ENCODE data around the gene KIFAP3. TPM values are rescaled to one million over a fixed set of nuclear protein-coding genes. Genes with fewer than 3 reads are reported as not detected.

The KIFAP3 gene
- total RNA-seq, 2 donors from 2014 or later: 12.7 to 21.9 TPM

GRCh38 chr1:169893645-169894423 lies 180.7 kb downstream of the KIFAP3 start, which contains the start of gene SCYL3:
Gene SCYL3 (minus strand): TSS chr1:169893896. CDS start chr1:169888840, 5,056 bp downstream.
- no peaks in the 10 kb centered on the region for H3K9me3 ChIP-seq (ENCODE audit: control insufficient read depth, low read length, poor library complexity, severe bottlenecking)
- Mint-ChIP-seq H3K4me1 (peaks cover 42% of the 10 kb centered on the region), H3K4me3 (peak within 1 kb of the TSS; percentile 92), H3K27me3 (peaks cover 17% of the 10 kb centered on the region), H3K27ac (peak within 1 kb of the TSS; percentile 100), H3K36me3 (ENCODE audit: low read depth) (peaks cover 2% of the 10 kb centered on the region)
- DNase-seq: peak; percentile 78 to 82 (median 80)
- ATAC-seq: peak; percentile 88

GRCh38 chr1:169892927-169893644 lies 181.4 kb downstream of the KIFAP3 start:
- H3K4me3 Mint-ChIP-seq: peak overlapping the region; percentile 92
- DNase-seq: peak in 1 of 3 donors; percentile 17
- H3K27ac Mint-ChIP-seq: peak overlapping the region; percentile 100
- peaks cover 45% of the 10 kb centered on the region for H3K4me1 Mint-ChIP-seq
- ATAC-seq: no peak
- no peaks in the 10 kb centered on the region for H3K9me3 ChIP-seq (ENCODE audit: control insufficient read depth, low read length, poor library complexity, severe bottlenecking)
- H3K27me3 Mint-ChIP-seq: peaks cover 12% of the 10 kb centered on the region
- peaks cover 2% of the 10 kb centered on the region for H3K36me3 Mint-ChIP-seq (ENCODE audit: low read depth)

- Mint-ChIP-seq H3K4me3 (peak overlapping the region; percentile 92), H3K27ac (peak overlapping the region; percentile 100), H3K36me3 (ENCODE audit: low read depth) (peaks cover 2% of the 10 kb centered on the region), H3K27me3 (peaks cover 8% of the 10 kb centered on the region), H3K4me1 (peaks cover 43% of the 10 kb centered on the region)
- DNase-seq: no peak
- no peaks in the 10 kb centered on the region for H3K9me3 ChIP-seq (ENCODE audit: control insufficient read depth, low read length, poor library complexity, severe bottlenecking)
- no peak for ATAC-seq
These were observed 182.1 kb downstream of the KIFAP3 start for GRCh38 chr1:169892176-169892926.

DNA sequence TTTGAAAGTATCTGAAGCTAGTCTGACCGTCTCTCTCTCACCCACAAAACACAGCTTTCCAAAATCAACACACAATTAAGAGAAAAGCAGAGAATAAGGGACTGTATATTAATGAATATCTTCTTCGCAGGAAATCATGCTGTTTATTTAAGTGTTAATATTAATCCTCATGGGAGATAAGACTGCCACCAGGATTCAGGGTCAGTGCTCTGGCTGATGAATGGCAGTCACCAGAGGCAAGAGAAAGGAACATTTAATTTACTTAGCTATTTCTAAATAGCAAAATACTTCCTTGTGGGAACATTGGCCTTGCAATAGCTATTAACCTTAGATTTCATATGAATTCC lies 183.0 kb downstream of the KIFAP3 start:
- ATAC-seq: no peak
- Mint-ChIP-seq H3K4me3 (peak overlapping the region; percentile 83), H3K36me3 (ENCODE audit: low read depth) (no peaks in the 10 kb centered on the region), H3K4me1 (peaks cover 42% of the 10 kb centered on the region), H3K27me3 (peaks cover 4% of the 10 kb centered on the region), H3K27ac (peak overlapping the region; percentile 100)
- H3K9me3 ChIP-seq (ENCODE audit: control insufficient read depth, low read length, poor library complexity, severe bottlenecking): no peaks in the 10 kb centered on the region
- DNase-seq: no peak

- H3K27me3 Mint-ChIP-seq: no peaks in the 10 kb centered on the region
- ATAC-seq (peak; percentile 41), DNase-seq (peak in 1 of 3 donors; percentile 18)
- peak overlapping the region; percentile 83 for H3K4me3 Mint-ChIP-seq
- peak overlapping the region; percentile 100 for H3K27ac Mint-ChIP-seq
- no peaks in the 10 kb centered on the region for H3K9me3 ChIP-seq (ENCODE audit: control insufficient read depth, low read length, poor library complexity, severe bottlenecking)
- H3K36me3 Mint-ChIP-seq (ENCODE audit: low read depth): no peaks in the 10 kb centered on the region
- peaks cover 43% of the 10 kb centered on the region for H3K4me1 Mint-ChIP-seq
These were observed 183.5 kb downstream of the KIFAP3 start for GRCh38 chr1:169890761-169891538.

DNA sequence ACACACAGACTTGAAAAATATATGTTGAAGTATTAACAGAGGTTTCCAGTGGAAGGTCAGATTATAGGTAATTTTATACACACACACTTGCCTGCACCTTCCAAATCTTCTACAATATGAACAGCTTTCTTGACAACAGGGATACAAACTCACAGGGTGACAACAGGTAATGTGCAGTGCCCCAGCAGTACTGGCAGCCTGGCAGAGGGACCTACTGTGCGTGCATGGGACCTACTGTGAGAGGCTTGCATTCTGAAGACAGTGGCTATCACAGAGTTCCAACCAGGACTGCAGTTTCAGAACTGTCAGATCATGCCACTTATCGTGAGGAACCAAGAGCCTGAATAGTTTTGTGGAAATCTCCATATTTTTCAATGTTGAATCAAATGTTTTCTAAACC lies 184.6 kb downstream of the KIFAP3 start:
- DNase-seq (no peak), ATAC-seq (no peak)
- H3K27me3 Mint-ChIP-seq: no peaks in the 10 kb centered on the region
- H3K36me3 Mint-ChIP-seq (ENCODE audit: low read depth): no peaks in the 10 kb centered on the region
- H3K27ac Mint-ChIP-seq: peak overlapping the region; percentile 100
- no peak overlapping the region for H3K4me3 Mint-ChIP-seq
- H3K4me1 Mint-ChIP-seq: peaks cover 46% of the 10 kb centered on the region
- H3K9me3 ChIP-seq (ENCODE audit: control insufficient read depth, low read length, poor library complexity, severe bottlenecking): no peaks in the 10 kb centered on the region

DNA sequence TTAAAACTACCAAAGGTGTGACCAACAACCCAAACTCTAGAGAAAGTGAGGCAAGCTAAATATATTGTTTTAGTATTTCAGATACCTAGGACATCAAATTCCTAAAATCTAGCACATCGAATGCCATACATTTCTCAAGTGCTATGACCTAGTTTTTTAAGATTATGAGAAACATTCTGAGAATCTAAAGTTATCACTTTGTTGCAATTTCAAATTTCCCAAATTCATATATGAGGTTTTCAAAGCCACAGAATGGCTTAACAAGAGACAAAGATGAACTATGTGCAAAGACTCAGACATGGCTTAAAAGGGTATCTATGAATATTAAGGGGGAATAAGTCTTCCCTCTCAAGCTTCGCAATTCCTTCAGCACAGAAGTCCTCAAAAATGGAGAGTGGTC lies 187.6 kb downstream of the KIFAP3 start:
- no peaks in the 10 kb centered on the region for H3K9me3 ChIP-seq (ENCODE audit: control insufficient read depth, low read length, poor library complexity, severe bottlenecking)
- Mint-ChIP-seq H3K27ac (no peak overlapping the region), H3K36me3 (ENCODE audit: low read depth) (peaks cover 3% of the 10 kb centered on the region), H3K27me3 (no peaks in the 10 kb centered on the region), H3K4me1 (peaks cover 32% of the 10 kb centered on the region), H3K4me3 (no peak overlapping the region)
- DNase-seq: no peak
- no peak for ATAC-seq

GRCh38 chr1:169886422-169886821 lies 188.1 kb downstream of the KIFAP3 start:
- H3K9me3 ChIP-seq (ENCODE audit: control insufficient read depth, low read length, poor library complexity, severe bottlenecking): no peaks in the 10 kb centered on the region
- ATAC-seq: no peak
- H3K27ac Mint-ChIP-seq: no peak overlapping the region
- DNase-seq: no peak
- H3K4me1 Mint-ChIP-seq: peaks cover 32% of the 10 kb centered on the region
- H3K4me3 Mint-ChIP-seq: no peak overlapping the region
- peaks cover 4% of the 10 kb centered on the region for H3K36me3 Mint-ChIP-seq (ENCODE audit: low read depth)
- no peaks in the 10 kb centered on the region for H3K27me3 Mint-ChIP-seq

- DNase-seq (no peak), ATAC-seq (no peak)
- Mint-ChIP-seq H3K36me3 (ENCODE audit: low read depth) (peaks cover 5% of the 10 kb centered on the region), H3K4me3 (no peak overlapping the region), H3K27ac (peak overlapping the region; percentile 16), H3K27me3 (no peaks in the 10 kb centered on the region), H3K4me1 (peaks cover 22% of the 10 kb centered on the region)
- no peaks in the 10 kb centered on the region for H3K9me3 ChIP-seq (ENCODE audit: control insufficient read depth, low read length, poor library complexity, severe bottlenecking)
These were observed 189.3 kb downstream of the KIFAP3 start for GRCh38 chr1:169885207-169885606.

GRCh38 chr1:169884634-169885033 lies 189.9 kb downstream of the KIFAP3 start:
- no peak for ATAC-seq
- Mint-ChIP-seq H3K4me3 (no peak overlapping the region), H3K27ac (no peak overlapping the region), H3K4me1 (peaks cover 19% of the 10 kb centered on the region), H3K27me3 (no peaks in the 10 kb centered on the region), H3K36me3 (ENCODE audit: low read depth) (peaks cover 5% of the 10 kb centered on the region)
- H3K9me3 ChIP-seq (ENCODE audit: control insufficient read depth, low read length, poor library complexity, severe bottlenecking): no peaks in the 10 kb centered on the region
- DNase-seq: no peak

- no peaks in the 10 kb centered on the region for H3K9me3 ChIP-seq (ENCODE audit: control insufficient read depth, low read length, poor library complexity, severe bottlenecking)
- peaks cover 19% of the 10 kb centered on the region for H3K4me1 Mint-ChIP-seq
- H3K36me3 Mint-ChIP-seq (ENCODE audit: low read depth): peaks cover 13% of the 10 kb centered on the region
- no peak for DNase-seq
- no peak overlapping the region for H3K27ac Mint-ChIP-seq
- H3K27me3 Mint-ChIP-seq: no peaks in the 10 kb centered on the region
- H3K4me3 Mint-ChIP-seq: no peak overlapping the region
- ATAC-seq: no peak
These were observed 192.4 kb downstream of the KIFAP3 start for GRCh38 chr1:169882039-169882511.

DNA sequence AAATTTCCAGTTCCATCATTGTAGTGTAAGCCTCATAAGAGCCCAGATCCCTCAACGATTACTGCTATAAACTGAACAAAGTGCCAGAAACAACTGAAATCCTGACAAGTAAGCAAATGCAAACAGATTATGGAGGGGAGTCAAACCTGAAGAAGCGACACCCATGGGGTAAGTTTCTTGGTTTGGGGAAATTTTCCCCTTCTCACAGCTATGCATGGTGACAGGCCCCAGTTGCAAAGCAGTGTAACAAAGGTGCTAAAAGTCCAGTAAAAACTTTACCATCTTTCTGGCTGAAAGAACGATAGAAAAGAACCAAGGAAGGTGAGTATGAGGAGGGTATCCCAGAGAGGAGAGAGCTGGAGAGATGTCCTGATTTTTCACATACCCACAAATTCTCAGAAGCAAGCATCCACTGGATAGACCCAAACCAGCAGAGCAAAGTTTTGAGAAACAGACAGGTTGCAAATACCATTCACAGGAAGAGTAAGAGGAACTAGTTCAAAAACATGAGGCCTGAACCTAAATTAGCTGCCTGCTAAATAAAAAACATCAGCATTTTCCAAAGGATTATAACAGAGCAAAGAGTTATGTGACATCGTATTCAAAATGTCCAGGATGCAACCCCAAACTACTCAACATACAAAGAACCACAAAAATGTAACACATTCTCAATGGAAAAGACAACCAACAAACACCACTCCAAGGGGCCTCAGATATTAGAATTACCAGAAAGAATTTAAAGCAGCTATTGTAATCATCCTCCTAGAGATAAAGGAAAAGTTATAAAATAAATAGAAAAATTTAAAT lies 195.3 kb downstream of the KIFAP3 start:
- no peaks in the 10 kb centered on the region for H3K27me3 Mint-ChIP-seq
- H3K4me3 Mint-ChIP-seq: no peak overlapping the region

More for the DNA sequence above, 195.3 kb downstream of the KIFAP3 start:
- ATAC-seq: no peak
- Mint-ChIP-seq H3K4me1 (peaks cover 18% of the 10 kb centered on the region), H3K27ac (peak overlapping the region; percentile 49), H3K36me3 (ENCODE audit: low read depth) (peaks cover 20% of the 10 kb centered on the region)
- no peaks in the 10 kb centered on the region for H3K9me3 ChIP-seq (ENCODE audit: control insufficient read depth, low read length, poor library complexity, severe bottlenecking)
- no peak for DNase-seq

Data from T-helper 17 cell (primary cell).